Measurements from ENCODE around the gene WASL. TPM values are rescaled to one million over a fixed set of nuclear protein-coding genes. Genes with fewer than 3 reads are reported as not detected.
"Not testable (repeated sequence)": the region's sequence is repeated elsewhere in the genome, so short reads cannot be mapped to it uniquely, and the experiment has no call there.

Gene WASL
- total RNA-seq, 2 experiments from 2014 or later, result 5.8 to 5.9 TPM

DNA sequence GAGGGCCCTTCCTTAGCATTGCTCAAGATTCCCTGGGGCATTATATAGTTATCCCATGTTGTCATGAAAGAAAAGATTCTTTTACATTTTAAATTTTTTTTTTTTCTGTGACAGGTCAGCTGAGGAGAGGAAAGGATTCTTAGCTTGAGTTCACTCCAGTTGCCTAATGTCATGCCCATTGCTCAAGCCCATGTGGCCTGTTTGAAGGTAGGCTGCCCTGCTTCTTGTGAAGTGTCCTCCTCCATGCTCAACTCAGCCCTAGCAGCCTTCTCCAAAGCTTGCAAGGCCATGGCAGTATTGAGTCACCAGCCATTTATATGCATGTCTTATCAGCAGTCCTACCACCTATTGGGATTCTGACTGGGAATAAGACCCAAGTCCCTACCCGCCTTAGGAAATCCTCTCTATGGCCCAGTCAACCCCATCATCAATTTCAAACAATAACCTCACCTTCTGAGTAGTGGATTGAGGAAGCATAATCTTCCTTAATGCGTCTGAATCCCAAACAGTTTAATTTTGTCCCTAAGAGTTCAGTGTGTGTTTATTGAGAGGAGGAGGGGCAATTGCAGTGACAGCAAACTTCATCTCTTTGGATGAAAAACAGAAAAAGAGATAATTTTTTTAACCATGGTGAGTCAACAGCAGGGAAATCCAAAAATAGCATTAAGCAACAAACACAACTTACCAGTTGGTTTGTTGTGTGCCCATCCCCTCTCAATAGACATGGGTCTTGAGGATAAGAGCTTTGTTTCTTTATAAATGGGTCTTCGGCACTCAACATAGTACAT lies 38.6 kb upstream of the WASL start:
- ChIA-PET CTCF (interaction anchor here (1.0 to 3.5 kb wide), 2 partner anchors 10 to 295 kb away, joined by 3 to 15 read pairs; no protein-coding TSS in a partner anchor), POLR2A (no interaction called here)
- H3K27me3 Mint-ChIP-seq, result peaks cover 2% of the 10 kb centered on the region
- H3K4me3 Mint-ChIP-seq, result no peak overlapping the region
- intact Hi-C loops (cut with micrococcal nuclease), result no loop called here
- no peaks in the 10 kb centered on the region for H3K36me3 Mint-ChIP-seq (ENCODE audit: low read depth)
- ATAC-seq (no peak), DNase-seq (no peak)
- H3K9me3 Mint-ChIP-seq, result no peaks in the 10 kb centered on the region
- TF ChIP-seq, protein P1, sequence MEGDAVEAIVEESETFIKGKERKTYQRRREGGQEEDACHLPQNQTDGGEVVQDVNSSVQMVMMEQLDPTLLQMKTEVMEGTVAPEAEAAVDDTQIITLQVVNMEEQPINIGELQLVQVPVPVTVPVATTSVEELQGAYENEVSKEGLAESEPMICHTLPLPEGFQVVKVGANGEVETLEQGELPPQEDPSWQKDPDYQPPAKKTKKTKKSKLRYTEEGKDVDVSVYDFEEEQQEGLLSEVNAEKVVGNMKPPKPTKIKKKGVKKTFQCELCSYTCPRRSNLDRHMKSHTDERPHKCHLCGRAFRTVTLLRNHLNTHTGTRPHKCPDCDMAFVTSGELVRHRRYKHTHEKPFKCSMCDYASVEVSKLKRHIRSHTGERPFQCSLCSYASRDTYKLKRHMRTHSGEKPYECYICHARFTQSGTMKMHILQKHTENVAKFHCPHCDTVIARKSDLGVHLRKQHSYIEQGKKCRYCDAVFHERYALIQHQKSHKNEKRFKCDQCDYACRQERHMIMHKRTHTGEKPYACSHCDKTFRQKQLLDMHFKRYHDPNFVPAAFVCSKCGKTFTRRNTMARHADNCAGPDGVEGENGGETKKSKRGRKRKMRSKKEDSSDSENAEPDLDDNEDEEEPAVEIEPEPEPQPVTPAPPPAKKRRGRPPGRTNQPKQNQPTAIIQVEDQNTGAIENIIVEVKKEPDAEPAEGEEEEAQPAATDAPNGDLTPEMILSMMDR (IDR thresholded peaks at IDR 0.05), result no peak
- no peak overlapping the region for H3K27ac Mint-ChIP-seq
- H3K4me1 Mint-ChIP-seq (ENCODE audit: low read depth), result peaks cover 7% of the 10 kb centered on the region

DNA sequence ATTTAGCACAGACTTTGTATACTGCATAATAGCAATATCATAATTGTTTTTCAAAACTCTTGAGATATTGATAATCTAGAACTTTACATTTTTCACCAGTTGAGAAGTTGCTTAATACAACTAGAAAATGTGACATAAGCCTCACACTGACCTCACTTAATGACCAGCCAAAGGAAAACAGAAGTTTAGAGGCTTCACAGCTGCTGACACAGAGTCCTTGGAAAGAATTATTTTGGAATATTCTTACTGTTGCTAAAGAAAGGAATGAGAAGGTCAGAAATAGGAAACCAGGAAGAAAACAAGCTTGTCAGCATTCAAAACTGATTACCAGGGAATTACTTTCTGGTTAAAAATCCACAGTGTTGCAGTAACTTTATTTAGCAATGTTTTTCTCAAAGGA lies 35.5 kb upstream of the WASL start:
- no peak for DNase-seq
- no peaks in the 10 kb centered on the region for H3K9me3 Mint-ChIP-seq
- ChIA-PET POLR2A (no interaction called here), CTCF (interaction anchor here (0.7 to 2.4 kb wide), 4 partner anchors 13 to 160 kb away, joined by 3 to 13 read pairs (median 4); no protein-coding TSS in a partner anchor)
- no peak for ATAC-seq
- TF ChIP-seq, protein P1 (IDR thresholded peaks at IDR 0.05), result no peak
- H3K27me3 Mint-ChIP-seq, result peaks cover 3% of the 10 kb centered on the region
- no peak overlapping the region for H3K27ac Mint-ChIP-seq
- no peaks in the 10 kb centered on the region for H3K4me1 Mint-ChIP-seq (ENCODE audit: low read depth)
- no peak overlapping the region for H3K4me3 Mint-ChIP-seq
- H3K36me3 Mint-ChIP-seq (ENCODE audit: low read depth), result no peaks in the 10 kb centered on the region
- intact Hi-C loops (cut with micrococcal nuclease), result no loop called here

DNA sequence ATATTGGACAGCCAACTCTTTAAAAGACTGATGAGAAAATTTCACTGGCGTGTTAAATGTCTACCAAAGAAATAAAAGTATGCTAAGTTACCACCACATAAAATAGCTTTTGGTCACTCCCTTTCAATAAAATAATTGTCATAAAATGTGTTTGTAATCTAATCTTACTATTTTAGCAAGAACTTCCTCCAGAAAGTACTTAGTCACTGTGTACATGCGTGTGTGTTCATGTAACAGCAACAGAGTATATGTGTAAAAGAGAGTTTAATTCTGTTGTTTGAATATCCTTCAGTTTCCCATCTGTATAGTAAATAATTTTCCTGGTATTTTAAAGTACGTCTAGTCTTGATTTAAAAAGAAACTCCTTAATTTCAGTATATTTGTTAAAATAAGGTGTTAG lies 35.0 kb upstream of the WASL start:
- H3K27me3 Mint-ChIP-seq, result peaks cover 3% of the 10 kb centered on the region
- no peak for DNase-seq
- H3K4me3 Mint-ChIP-seq, result no peak overlapping the region
- ChIA-PET CTCF (interaction anchor here (0.7 to 2.4 kb wide), 3 partner anchors 14 to 159 kb away, joined by 3 to 13 read pairs (median 3); no protein-coding TSS in a partner anchor), POLR2A (no interaction called here)
- ATAC-seq, result no peak
- intact Hi-C loops (cut with micrococcal nuclease), result no loop called here
- H3K4me1 Mint-ChIP-seq (ENCODE audit: low read depth), result no peaks in the 10 kb centered on the region
- no peak overlapping the region for H3K27ac Mint-ChIP-seq
- H3K36me3 Mint-ChIP-seq (ENCODE audit: low read depth), result no peaks in the 10 kb centered on the region
- H3K9me3 Mint-ChIP-seq, result no peaks in the 10 kb centered on the region
- TF ChIP-seq, protein P1 (IDR thresholded peaks at IDR 0.05), result no peak

DNA sequence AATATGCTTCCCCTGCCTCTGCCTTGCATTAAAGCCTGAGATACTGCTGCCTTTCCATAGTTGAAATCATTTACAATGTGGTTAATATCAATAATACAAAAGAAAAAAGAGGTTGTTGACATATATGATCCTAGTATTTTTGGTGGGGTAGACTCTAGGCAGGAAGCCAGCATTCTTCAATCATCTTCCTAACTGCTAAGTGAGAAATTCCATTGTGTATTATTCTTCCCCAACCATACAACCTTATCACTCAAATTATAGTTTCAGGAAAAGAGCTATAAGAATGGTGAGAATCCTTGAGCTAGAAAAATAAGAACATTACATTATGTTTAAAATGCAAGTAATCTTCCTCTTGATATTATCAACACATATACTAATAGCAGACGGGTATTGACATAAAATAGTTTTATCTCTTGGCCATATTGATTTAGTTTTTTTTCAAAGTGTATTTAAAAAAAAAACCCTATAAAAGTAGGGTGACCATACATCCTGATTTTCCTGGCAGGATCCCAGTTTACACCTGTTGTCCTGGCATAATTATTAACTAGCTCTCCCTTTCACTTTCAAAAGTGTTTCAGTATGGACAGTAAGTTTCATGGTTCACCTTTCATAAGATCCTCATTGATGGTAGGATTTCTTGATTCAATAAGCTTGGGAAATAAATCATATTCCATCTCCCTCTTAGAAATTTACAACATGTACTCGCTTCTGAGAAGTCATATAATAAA lies 33.4 kb upstream of the WASL start:
- intact Hi-C loops (cut with micrococcal nuclease), result no loop called here
- H3K36me3 Mint-ChIP-seq (ENCODE audit: low read depth), result no peaks in the 10 kb centered on the region
- peaks cover 3% of the 10 kb centered on the region for H3K27me3 Mint-ChIP-seq
- POLR2A ChIA-PET, result no interaction called here
- no peak for ATAC-seq
- no peak for DNase-seq
- TF ChIP-seq, protein P1 (IDR thresholded peaks at IDR 0.05), result no peak
- H3K27ac Mint-ChIP-seq, result no peak overlapping the region
- H3K9me3 Mint-ChIP-seq, result no peaks in the 10 kb centered on the region
- no peak overlapping the region for H3K4me3 Mint-ChIP-seq
- CTCF ChIA-PET, result interaction anchor here (0.7 to 1.0 kb wide), 3 partner anchors 10 to 1065 kb away, joined by 3 read pairs; no protein-coding TSS in a partner anchor
- no peaks in the 10 kb centered on the region for H3K4me1 Mint-ChIP-seq (ENCODE audit: low read depth)

DNA sequence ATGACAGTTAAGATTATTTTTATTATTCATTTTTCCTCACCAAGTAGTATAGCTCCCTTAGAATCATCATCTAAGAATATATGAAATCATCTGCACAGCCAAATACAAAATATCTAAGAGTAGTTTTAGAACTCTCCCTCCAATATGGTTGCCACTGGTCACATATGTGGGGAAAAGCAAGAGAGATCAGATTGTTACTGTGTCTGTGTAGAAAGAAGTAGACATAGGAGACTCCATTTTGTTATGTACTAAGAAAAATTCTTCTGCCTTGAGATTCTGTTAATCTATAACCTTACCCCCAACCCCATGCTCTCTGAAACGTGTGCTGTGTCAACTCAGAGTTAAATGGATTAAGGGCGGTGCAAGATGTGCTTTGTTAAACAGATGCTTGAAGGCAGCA lies 31.7 kb upstream of the WASL start:
- ATAC-seq; H3K4me1 Mint-ChIP-seq (ENCODE audit: low read depth); H3K9me3 Mint-ChIP-seq; H3K27ac Mint-ChIP-seq; intact Hi-C loops (cut with micrococcal nuclease); DNase-seq; H3K36me3 Mint-ChIP-seq (ENCODE audit: low read depth); H3K27me3 Mint-ChIP-seq; H3K4me3 Mint-ChIP-seq: not testable (repeated sequence)
- POLR2A ChIA-PET, result interaction anchor here (1.3 kb wide), 1 partner anchor 31 kb away, joined by 3 read pairs; no protein-coding TSS in a partner anchor
- CTCF ChIA-PET, result interaction anchor here (0.7 kb wide), 1 partner anchor 11 kb away, joined by 3 read pairs; no protein-coding TSS in a partner anchor

Measured in activated CD8-positive, alpha-beta T cell treated with anti-CD3 and anti-CD28 coated beads for 36 hours (primary cell).